ENCODE results near the gene MAP3K4. TPM values are rescaled to one million over a fixed set of nuclear protein-coding genes. Genes with fewer than 3 reads are reported as not detected.

The MAP3K4 gene
- total RNA-seq, 2 experiments from 2014 or later: 30.3 to 38.7 TPM

DNA sequence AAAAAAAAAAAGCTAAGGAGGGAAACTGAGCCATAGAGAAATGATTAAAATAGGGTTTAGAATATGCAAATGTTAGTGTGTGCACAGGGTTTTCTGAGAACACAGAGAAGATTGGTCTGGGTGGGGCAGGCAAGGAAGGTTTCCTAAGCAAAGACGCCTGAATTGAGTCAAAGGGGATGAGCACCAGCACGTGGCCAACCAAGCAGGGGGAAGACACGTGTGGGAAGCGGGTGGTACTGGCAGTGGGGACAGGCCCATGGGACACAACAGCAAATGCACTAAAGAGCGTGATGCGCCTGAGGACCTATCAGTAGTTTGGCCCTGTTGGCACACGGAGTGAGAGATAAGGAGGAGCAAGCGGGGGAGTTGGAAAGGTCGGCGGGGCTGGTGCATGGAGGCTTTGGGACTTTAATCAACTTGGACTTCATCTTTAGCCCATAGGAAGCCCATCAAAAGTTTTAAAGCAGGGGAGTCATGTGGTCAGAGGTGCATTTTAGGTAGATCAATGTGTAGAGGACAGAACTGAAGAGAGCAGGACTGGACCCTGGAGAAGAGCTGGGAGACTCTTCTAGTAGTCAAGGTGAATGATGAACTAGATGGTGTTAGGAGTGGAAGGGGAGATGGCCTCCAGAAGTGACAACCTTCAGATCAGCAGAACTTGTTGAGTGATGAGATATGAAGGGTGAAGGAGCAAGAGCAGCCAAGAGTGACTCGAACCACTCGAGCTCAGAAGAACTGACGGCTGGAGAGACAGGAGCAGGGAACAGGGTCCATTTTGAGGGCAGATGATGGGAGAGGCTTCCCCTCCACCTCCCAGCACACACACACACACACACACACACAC lies 40.2 kb upstream of the MAP3K4 start:
- H3K4me2 ChIP-seq (ENCODE audit: low read length): no peak overlapping the region
- no peaks in the 10 kb centered on the region for H3K79me2 ChIP-seq (ENCODE audit: insufficient read depth, low read depth, low read length)
- no peak for TF ChIP-seq EZH2phosphoT487 (IDR thresholded peaks at IDR 0.05; ENCODE audit: borderline replicate concordance, low read depth, low read length)
- TF ChIP-seq, protein P1, sequence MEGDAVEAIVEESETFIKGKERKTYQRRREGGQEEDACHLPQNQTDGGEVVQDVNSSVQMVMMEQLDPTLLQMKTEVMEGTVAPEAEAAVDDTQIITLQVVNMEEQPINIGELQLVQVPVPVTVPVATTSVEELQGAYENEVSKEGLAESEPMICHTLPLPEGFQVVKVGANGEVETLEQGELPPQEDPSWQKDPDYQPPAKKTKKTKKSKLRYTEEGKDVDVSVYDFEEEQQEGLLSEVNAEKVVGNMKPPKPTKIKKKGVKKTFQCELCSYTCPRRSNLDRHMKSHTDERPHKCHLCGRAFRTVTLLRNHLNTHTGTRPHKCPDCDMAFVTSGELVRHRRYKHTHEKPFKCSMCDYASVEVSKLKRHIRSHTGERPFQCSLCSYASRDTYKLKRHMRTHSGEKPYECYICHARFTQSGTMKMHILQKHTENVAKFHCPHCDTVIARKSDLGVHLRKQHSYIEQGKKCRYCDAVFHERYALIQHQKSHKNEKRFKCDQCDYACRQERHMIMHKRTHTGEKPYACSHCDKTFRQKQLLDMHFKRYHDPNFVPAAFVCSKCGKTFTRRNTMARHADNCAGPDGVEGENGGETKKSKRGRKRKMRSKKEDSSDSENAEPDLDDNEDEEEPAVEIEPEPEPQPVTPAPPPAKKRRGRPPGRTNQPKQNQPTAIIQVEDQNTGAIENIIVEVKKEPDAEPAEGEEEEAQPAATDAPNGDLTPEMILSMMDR (conservative IDR thresholded peaks at IDR 0.05; ENCODE audit: low read length): no peak
- no peak overlapping the region for H3K27ac ChIP-seq (ENCODE audit: low read depth, low read length, poor library complexity, severe bottlenecking)
- no peaks in the 10 kb centered on the region for H3K4me1 ChIP-seq (ENCODE audit: insufficient read depth, low read length, poor library complexity, severe bottlenecking)
- POLR2A ChIA-PET: interaction anchor here (0.6 kb wide), 1 partner anchor 16 kb away, joined by 4 read pairs; no protein-coding TSS in a partner anchor
- BruUV-seq (replicated peaks): no TSS peak
- no peaks in the 10 kb centered on the region for H3K36me3 ChIP-seq (ENCODE audit: insufficient read depth, low read length)
- DNase-seq (ENCODE audit: low spot score): no peak
- CTCF ChIA-PET (ENCODE audit: unreplicated experiment): no interaction called here
- H3K9me2 ChIP-seq (ENCODE audit: insufficient read depth, low read length): no peaks in the 10 kb centered on the region
- H4K20me1 ChIP-seq (ENCODE audit: insufficient read depth, low read length): no peaks in the 10 kb centered on the region
- intact Hi-C loops (cut with micrococcal nuclease; ENCODE audit: unreplicated experiment): no loop called here
- no peak overlapping the region for H3K4me3 ChIP-seq (ENCODE audit: low read depth, low read length, poor library complexity, severe bottlenecking)
- H2AFZ ChIP-seq (ENCODE audit: low read length): no peak overlapping the region
- no peaks in the 10 kb centered on the region for H3K9me3 ChIP-seq (ENCODE audit: low read length)

DNA sequence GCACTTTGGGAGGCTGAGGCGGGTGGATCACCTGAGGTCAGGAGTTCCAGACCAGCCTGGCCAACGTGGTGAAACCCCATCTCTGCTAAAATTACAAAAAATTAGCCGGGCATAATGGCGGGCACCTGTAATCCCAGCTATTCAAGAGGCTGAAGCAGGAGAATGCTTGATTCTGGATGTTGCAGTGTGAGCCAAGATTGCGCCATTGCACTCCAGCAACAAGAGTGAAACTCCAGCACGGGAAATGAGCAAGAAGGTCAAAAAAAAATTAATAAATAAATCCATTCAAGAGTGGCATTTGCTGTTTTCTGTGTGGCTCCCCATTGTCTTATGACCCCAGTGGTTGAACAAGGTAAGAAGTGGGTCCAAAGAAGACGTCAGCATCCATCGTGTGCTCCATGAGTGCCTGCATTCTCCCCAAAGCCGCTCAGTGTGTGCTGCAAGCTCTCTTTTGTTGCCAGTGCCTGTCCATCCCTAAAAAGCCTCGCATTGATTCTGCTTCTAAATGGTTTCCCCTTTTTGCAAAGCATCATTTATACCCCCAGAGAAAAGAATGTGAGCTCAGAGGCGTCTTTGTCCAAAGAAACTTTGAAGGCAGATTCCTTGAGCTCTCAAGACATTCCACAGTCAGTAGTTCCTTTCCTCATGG lies 38.8 kb upstream of the MAP3K4 start:
- DNase-seq (ENCODE audit: low spot score): no peak
- CTCF ChIA-PET (ENCODE audit: unreplicated experiment): no interaction called here
- BruUV-seq (replicated peaks): no TSS peak
- Histone ChIP-seq H3K36me3 (ENCODE audit: insufficient read depth, low read length) (no peaks in the 10 kb centered on the region), H3K79me2 (ENCODE audit: insufficient read depth, low read depth, low read length) (no peaks in the 10 kb centered on the region), H4K20me1 (ENCODE audit: insufficient read depth, low read length) (no peaks in the 10 kb centered on the region), H3K9me2 (ENCODE audit: insufficient read depth, low read length) (no peaks in the 10 kb centered on the region), H3K27ac (ENCODE audit: low read depth, low read length, poor library complexity, severe bottlenecking) (no peak overlapping the region), H3K4me1 (ENCODE audit: insufficient read depth, low read length, poor library complexity, severe bottlenecking) (no peaks in the 10 kb centered on the region), H3K9me3 (ENCODE audit: low read length) (no peaks in the 10 kb centered on the region), H2AFZ (ENCODE audit: low read length) (no peak overlapping the region), H3K4me2 (ENCODE audit: low read length) (no peak overlapping the region), H3K4me3 (ENCODE audit: low read depth, low read length, poor library complexity, severe bottlenecking) (no peak overlapping the region)
- POLR2A ChIA-PET: no interaction called here
- intact Hi-C loops (cut with micrococcal nuclease; ENCODE audit: unreplicated experiment): no loop called here
- no peak for TF ChIP-seq EZH2phosphoT487 (IDR thresholded peaks at IDR 0.05; ENCODE audit: borderline replicate concordance, low read depth, low read length)
- TF ChIP-seq, protein P1 (conservative IDR thresholded peaks at IDR 0.05; ENCODE audit: low read length): no peak
